ENCODE data around the gene PCBP3. TPM values are rescaled to one million over a fixed set of nuclear protein-coding genes. Genes with fewer than 3 reads are reported as not detected.

Gene PCBP3
- total RNA-seq, 2 experiments from 2014 or later = 3.4 to 3.8 TPM

DNA sequence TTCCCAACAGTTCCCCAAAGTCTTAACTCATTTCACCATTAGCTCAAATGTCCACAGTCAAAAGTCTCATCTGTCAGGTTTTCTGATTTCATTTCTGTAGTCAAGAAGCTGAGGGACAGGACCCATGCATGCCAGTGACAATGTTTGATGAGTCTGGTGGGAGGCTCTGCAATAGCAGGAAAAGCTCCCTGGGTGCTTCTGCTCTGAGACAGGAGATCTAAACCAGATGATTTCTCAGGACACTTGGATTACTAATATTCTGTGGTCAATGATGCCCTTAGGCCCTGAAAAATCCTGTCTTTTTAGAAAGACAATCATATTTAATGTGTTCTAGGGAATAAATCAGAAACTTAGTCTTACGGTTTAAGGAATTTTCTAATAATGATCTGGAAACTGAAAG is 56.4 kb downstream of the PCBP3 start:
- peak overlapping the region; percentile 75 for H3K27ac Mint-ChIP-seq
- intact Hi-C loops (cut with DNase I, micrococcal nuclease) = no loop called here
- H3K9me3 Mint-ChIP-seq = peaks cover 3% of the 10 kb centered on the region
- Histone ChIP-seq H3K27me3 (ENCODE audit: control insufficient read depth in 1 of 2, insufficient read depth in 2 of 2, low read length in 2 of 2) (no peaks in the 10 kb centered on the region), H3K9me3 (ENCODE audit: control insufficient read depth in 1 of 2, insufficient read depth in 1 of 2, low read length in 2 of 2) (peaks cover 0 to 7% of the 10 kb centered on the region in 2 experiments), H3K4me3 (ENCODE audit: low read length) (no peak overlapping the region), H3K27ac (ENCODE audit: low read depth in 1 of 2, low read length in 2 of 2) (no peak overlapping the region), H3K36me3 (ENCODE audit: insufficient read depth, low read length) (no peaks in the 10 kb centered on the region), H3K4me1 (ENCODE audit: insufficient read depth, low read length) (peaks cover 13% of the 10 kb centered on the region)
- peaks cover 21% of the 10 kb centered on the region for H3K4me1 Mint-ChIP-seq (ENCODE audit: low read depth)
- CTCF ChIA-PET = no interaction called here
- H3K36me3 Mint-ChIP-seq (ENCODE audit: low read depth) = no peaks in the 10 kb centered on the region
- POLR2A ChIA-PET = no interaction called here
- H3K4me3 Mint-ChIP-seq = no peak overlapping the region
- DNase-seq (no peak), ATAC-seq (ENCODE audit: poor library complexity) (no peak)
- no peaks in the 10 kb centered on the region for H3K27me3 Mint-ChIP-seq
- TF ChIP-seq, protein P1, sequence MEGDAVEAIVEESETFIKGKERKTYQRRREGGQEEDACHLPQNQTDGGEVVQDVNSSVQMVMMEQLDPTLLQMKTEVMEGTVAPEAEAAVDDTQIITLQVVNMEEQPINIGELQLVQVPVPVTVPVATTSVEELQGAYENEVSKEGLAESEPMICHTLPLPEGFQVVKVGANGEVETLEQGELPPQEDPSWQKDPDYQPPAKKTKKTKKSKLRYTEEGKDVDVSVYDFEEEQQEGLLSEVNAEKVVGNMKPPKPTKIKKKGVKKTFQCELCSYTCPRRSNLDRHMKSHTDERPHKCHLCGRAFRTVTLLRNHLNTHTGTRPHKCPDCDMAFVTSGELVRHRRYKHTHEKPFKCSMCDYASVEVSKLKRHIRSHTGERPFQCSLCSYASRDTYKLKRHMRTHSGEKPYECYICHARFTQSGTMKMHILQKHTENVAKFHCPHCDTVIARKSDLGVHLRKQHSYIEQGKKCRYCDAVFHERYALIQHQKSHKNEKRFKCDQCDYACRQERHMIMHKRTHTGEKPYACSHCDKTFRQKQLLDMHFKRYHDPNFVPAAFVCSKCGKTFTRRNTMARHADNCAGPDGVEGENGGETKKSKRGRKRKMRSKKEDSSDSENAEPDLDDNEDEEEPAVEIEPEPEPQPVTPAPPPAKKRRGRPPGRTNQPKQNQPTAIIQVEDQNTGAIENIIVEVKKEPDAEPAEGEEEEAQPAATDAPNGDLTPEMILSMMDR (IDR thresholded peaks at IDR 0.05) = no peak

DNA sequence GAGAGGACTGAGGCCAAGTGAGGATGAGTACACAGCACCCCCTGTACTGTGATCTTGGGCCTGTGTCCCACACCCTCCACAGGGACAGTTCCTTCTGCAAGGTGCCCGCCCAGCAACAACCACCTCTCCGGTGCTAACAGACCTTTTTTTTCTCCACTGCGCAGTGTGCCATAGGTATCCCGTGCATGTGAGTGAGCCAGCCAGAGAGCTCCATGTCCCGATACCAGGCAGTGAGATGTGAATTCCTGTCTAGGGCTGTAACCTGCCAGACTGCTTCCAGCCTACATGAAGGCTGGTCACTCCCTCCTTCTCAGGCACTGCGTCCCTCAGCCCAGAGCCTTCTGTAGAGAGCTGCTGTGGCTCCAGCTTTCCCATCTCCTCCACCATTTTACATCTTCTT is 56.9 kb downstream of the PCBP3 start:
- Histone ChIP-seq H3K4me1 (ENCODE audit: insufficient read depth, low read length) (peaks cover 13% of the 10 kb centered on the region), H3K4me3 (ENCODE audit: low read length) (no peak overlapping the region), H3K27me3 (ENCODE audit: control insufficient read depth in 1 of 2, insufficient read depth in 2 of 2, low read length in 2 of 2) (no peaks in the 10 kb centered on the region), H3K27ac (ENCODE audit: low read depth in 1 of 2, low read length in 2 of 2) (no peak overlapping the region), H3K9me3 (ENCODE audit: control insufficient read depth in 1 of 2, insufficient read depth in 1 of 2, low read length in 2 of 2) (peaks cover 0 to 7% of the 10 kb centered on the region in 2 experiments), H3K36me3 (ENCODE audit: insufficient read depth, low read length) (no peaks in the 10 kb centered on the region)
- no peak overlapping the region for H3K27ac Mint-ChIP-seq
- no peak for DNase-seq
- peaks cover 3% of the 10 kb centered on the region for H3K9me3 Mint-ChIP-seq
- H3K36me3 Mint-ChIP-seq (ENCODE audit: low read depth) = no peaks in the 10 kb centered on the region
- intact Hi-C loops (cut with DNase I, micrococcal nuclease) = no loop called here
- TF ChIP-seq, protein P1 (IDR thresholded peaks at IDR 0.05) = no peak
- peaks cover 21% of the 10 kb centered on the region for H3K4me1 Mint-ChIP-seq (ENCODE audit: low read depth)
- no peak overlapping the region for H3K4me3 Mint-ChIP-seq
- ChIA-PET CTCF (no interaction called here), POLR2A (no interaction called here)
- no peaks in the 10 kb centered on the region for H3K27me3 Mint-ChIP-seq
- ATAC-seq (ENCODE audit: poor library complexity) = no peak

DNA sequence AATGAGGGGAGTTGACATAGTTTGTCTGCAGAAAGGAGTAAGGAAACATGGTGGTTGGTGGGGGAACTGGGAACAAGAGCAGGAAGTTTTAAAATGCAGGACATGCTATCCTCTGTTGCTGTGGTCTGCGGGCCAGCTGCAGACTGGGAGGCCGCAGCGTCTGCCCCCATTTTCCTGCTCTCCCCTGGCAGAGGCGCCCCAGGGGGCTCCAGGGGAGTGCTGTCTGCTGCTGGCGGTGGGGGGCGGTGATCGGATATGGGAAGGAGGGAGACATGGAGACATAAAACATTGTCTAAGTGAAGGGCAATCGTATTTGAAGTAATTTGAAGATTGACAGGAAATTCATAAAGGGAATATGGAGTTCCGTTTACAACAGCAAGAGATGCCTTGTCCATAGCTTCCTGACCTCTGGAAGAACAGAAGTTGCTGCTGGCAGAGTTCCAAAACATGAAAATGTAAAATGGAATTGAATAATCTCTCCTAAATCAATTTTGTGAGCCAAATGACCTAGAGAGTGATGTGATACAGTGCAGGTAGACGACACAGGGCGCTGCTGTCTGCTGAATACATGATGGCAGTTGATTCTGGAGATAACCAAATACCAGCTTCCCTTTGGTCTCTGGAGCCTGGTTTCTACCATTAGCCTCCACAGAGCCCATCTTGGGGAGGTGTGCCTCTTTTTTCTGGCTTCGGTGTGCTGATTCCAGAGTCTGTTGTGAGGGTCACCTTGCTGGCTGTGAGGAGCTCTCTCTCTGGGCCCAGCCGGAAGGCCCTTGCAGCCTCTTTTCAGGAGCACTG is 61.0 kb downstream of the PCBP3 start:
- CTCF ChIA-PET = no interaction called here
- no peaks in the 10 kb centered on the region for H3K9me3 Mint-ChIP-seq
- intact Hi-C loops (cut with DNase I, micrococcal nuclease) = loop anchor here in 1 of 2 experiments (5.0 kb wide), 1 partner anchor 88 kb away; no protein-coding TSS in a partner anchor

More for the DNA sequence above, 61.0 kb downstream of the PCBP3 start:
- Histone ChIP-seq H3K27ac (ENCODE audit: low read depth in 1 of 2, low read length in 2 of 2) (no peak overlapping the region), H3K27me3 (ENCODE audit: control insufficient read depth in 1 of 2, insufficient read depth in 2 of 2, low read length in 2 of 2) (no peaks in the 10 kb centered on the region), H3K4me1 (ENCODE audit: insufficient read depth, low read length) (peaks cover 3% of the 10 kb centered on the region), H3K4me3 (ENCODE audit: low read length) (no peak overlapping the region), H3K36me3 (ENCODE audit: insufficient read depth, low read length) (no peaks in the 10 kb centered on the region), H3K9me3 (ENCODE audit: control insufficient read depth in 1 of 2, insufficient read depth in 1 of 2, low read length in 2 of 2) (no peaks in the 10 kb centered on the region)
- no peak for ATAC-seq (ENCODE audit: poor library complexity)
- no peak for DNase-seq
- POLR2A ChIA-PET = no interaction called here
- TF ChIP-seq, protein P1 (IDR thresholded peaks at IDR 0.05) = no peak
- H3K4me3 Mint-ChIP-seq = no peak overlapping the region
- no peaks in the 10 kb centered on the region for H3K27me3 Mint-ChIP-seq
- H3K4me1 Mint-ChIP-seq (ENCODE audit: low read depth) = peaks cover 6% of the 10 kb centered on the region
- H3K36me3 Mint-ChIP-seq (ENCODE audit: low read depth) = no peaks in the 10 kb centered on the region
- no peak overlapping the region for H3K27ac Mint-ChIP-seq

All from CD4-positive, alpha-beta T cell (primary cell).